Activated naive CD8-positive, alpha-beta T cell treated with anti-CD3 and anti-CD28 coated beads, Interleukin-2, amount 50 U/mL, for 24 hours (primary cell): ENCODE results near the gene TMEM245.

Experiments used
- ATAC-seq: fragments of 150-1000 bp; cut with Tn5 transposase; one replicate; pipeline ENCODE4 v1.10.0; 2021
- DNase-seq: peaks from one replicate; pipeline ENCODE4 v3.0.0; 2021
- H3K27ac Mint-ChIP-seq: one replicate; pipeline ENCODE4 v1.8.0; 2021; ENCODE audit warnings: mild to moderate bottlenecking, mixed read lengths
- H3K27me3 Mint-ChIP-seq: one replicate; pipeline ENCODE4 v1.8.0; 2021; ENCODE audit warnings: mixed read lengths
- H3K36me3 Mint-ChIP-seq: one replicate; pipeline ENCODE4 v1.8.0; 2021; ENCODE audit warnings: low read depth, mixed read lengths
- H3K4me1 Mint-ChIP-seq: one replicate; pipeline ENCODE4 v1.8.0; 2021; ENCODE audit warnings: mixed read lengths
- H3K4me3 Mint-ChIP-seq: one replicate; pipeline ENCODE4 v1.8.0; 2021; ENCODE audit warnings: mild to moderate bottlenecking, moderate library complexity, mixed read lengths
- H3K9me3 Mint-ChIP-seq: one replicate; pipeline ENCODE4 v1.8.0; 2021; ENCODE audit warnings: mixed read lengths

TMEM245 gene

GRCh38 chr9:109119439-109120203, at the start of gene TMEM245:
Gene TMEM245, minus strand, starts transcription at chr9:109119947. Its CDS starts 34 bp downstream, at chr9:109119913.
- peak; percentile 91 for ATAC-seq
- peak within 1 kb of the TSS; percentile 92 for H3K4me3 Mint-ChIP-seq
- peak within 1 kb of the TSS; percentile 88 for H3K27ac Mint-ChIP-seq

DNA sequence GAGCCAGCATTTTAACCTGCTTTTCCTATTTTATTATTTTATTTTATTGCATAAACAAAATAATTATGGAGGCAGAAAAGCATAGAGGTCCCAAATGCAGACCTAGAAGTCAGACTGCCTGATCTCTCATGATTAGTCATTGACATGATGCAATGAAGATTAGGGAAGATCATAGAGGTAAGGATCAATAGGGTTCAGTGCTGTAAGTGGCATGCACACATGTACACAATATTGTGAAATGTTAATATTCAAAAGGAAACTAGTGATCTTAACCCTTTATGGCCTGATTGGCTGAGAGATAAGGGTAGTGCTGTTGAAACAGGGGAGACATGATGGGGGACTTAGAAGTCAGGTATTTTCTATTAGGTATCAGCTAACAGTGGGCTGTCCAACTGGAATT, 48.4 kb upstream of the TMEM245 start:
- DNase-seq (no peak), ATAC-seq (no peak)
- peaks cover 10% of the 10 kb centered on the region for H3K9me3 Mint-ChIP-seq
- H3K4me1 Mint-ChIP-seq, result no peaks in the 10 kb centered on the region
- H3K27me3 Mint-ChIP-seq, result peaks cover 64% of the 10 kb centered on the region
- no peak overlapping the region for H3K4me3 Mint-ChIP-seq
- no peaks in the 10 kb centered on the region for H3K36me3 Mint-ChIP-seq
- no peak overlapping the region for H3K27ac Mint-ChIP-seq

More at GRCh38 chr9:109119439-109120203, at the start of gene TMEM245:
- H3K4me1 Mint-ChIP-seq, result peaks cover 45% of the 10 kb centered on the region
- H3K36me3 Mint-ChIP-seq, result peaks cover 21% of the 10 kb centered on the region
- no peaks in the 10 kb centered on the region for H3K27me3 Mint-ChIP-seq
- H3K9me3 Mint-ChIP-seq, result no peaks in the 10 kb centered on the region
- peak; percentile 93 for DNase-seq

GRCh38 chr9:109167716-109168115, 48.0 kb upstream of the TMEM245 start:
- Mint-ChIP-seq H3K27me3 (peaks cover 61% of the 10 kb centered on the region), H3K27ac (no peak overlapping the region), H3K4me3 (no peak overlapping the region), H3K36me3 (no peaks in the 10 kb centered on the region), H3K9me3 (peaks cover 10% of the 10 kb centered on the region), H3K4me1 (no peaks in the 10 kb centered on the region)
- ATAC-seq (no peak), DNase-seq (no peak)

DNA sequence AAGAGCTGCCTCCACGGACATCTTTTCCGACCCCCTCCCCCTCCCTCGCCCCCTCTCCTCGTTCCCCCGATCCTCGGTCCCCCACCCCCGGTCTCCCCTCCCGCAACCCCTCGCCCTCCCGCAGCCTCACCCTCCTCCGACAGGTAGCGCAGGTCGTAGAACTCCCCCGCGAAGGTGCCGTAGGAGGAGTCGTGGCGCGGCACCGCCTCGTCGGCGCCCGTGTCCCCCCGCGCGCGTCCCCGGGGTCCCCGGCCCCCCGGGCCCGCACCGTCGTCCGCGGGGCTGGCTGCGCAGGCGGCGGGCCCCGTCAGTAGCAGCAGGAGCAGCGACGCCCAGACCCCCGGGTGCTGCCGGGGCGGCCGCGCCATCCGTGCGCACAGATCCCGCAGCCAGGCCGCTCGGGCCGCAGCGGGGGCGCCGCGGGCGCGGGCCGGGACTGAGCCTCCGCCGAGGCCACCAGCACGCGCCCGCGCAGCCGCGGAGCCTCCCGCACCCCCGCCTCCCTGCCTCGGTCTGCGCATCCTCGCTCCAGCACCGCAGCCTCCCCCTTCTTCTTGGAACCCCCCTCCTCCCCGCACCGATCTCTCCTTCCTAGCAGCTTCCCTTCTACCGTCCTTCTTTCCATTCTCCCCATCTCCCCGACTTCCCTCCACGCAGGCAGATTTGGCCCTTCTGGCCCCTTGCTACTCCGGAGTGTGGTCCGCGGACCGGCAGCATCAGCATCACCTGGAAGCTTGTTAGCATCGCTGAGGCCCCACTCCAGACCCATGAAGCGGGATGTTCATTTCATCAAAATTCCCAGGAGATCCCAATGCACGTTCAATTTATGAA, 47.2 kb upstream of the TMEM245 start, which contains the start of gene FRRS1L:
TSS of gene FRRS1L (minus strand) at position 479 of the 831 bp plus-strand sequence. CDS start at position 368, 111 bp downstream.
- ATAC-seq, result no peak
- H3K9me3 Mint-ChIP-seq, result peaks cover 10% of the 10 kb centered on the region
- no peak for DNase-seq
- H3K27ac Mint-ChIP-seq, result no peak within 1 kb of the TSS
- peaks cover 62% of the 10 kb centered on the region for H3K27me3 Mint-ChIP-seq
- no peaks in the 10 kb centered on the region for H3K4me1 Mint-ChIP-seq
- no peak within 1 kb of the TSS for H3K4me3 Mint-ChIP-seq
- H3K36me3 Mint-ChIP-seq, result no peaks in the 10 kb centered on the region

DNA sequence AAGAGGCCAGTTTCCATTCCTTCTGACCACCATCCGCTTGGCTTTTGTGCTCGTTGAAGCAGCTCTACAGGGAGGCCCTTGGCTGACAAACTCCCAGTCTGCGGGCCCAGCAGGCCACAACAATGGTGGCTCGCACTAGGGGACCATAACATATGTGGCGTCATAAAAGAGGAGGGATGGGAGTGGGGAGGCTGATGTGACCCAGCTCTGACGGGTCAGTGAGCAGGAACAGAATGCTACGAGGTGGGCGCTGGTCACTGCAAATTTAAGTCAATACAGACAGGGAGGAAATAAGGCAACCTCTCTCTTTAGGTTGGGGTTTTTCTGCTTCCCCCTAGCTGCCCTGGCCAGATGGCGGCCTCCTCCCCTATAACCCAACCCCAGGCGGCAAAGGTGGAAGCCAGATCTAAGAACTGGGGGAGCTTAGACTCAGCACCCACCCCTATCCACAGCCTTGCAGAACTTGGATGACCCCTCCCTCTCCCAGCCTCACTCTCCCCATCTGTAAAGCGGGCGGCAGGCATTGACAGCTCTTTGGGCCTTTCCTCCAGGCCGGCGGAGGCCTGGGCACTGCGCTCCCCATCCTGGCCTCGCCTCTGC, 46.5 kb upstream of the TMEM245 start:
- H3K27ac Mint-ChIP-seq, result no peak overlapping the region
- peaks cover 59% of the 10 kb centered on the region for H3K27me3 Mint-ChIP-seq
- ATAC-seq (no peak), DNase-seq (no peak)
- no peaks in the 10 kb centered on the region for H3K36me3 Mint-ChIP-seq
- H3K4me1 Mint-ChIP-seq, result no peaks in the 10 kb centered on the region
- peaks cover 10% of the 10 kb centered on the region for H3K9me3 Mint-ChIP-seq
- H3K4me3 Mint-ChIP-seq, result no peak overlapping the region

DNA sequence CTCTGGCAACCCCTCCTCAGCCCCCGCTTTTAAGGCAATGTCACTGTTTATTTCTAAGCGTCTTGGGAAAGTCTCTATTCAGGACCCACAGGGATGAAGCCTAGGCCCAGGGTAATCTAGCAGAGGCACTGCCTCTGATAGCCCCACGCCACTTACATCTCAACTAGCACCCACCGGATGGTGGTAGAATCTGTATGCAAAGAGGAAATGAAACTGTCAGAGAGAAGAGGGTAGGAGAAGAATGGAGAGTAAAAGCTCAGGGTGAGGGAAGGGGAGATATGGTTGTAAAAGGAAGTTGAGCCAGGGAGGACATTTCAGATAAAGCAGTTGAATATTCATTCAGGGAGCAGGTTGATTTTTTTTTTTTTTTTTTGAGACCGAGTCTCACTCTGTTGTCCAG, 44.3 kb upstream of the TMEM245 start:
- H3K27ac Mint-ChIP-seq, result no peak overlapping the region
- H3K4me3 Mint-ChIP-seq, result no peak overlapping the region
- ATAC-seq (no peak), DNase-seq (no peak)
- H3K27me3 Mint-ChIP-seq, result peaks cover 51% of the 10 kb centered on the region
- peaks cover 14% of the 10 kb centered on the region for H3K9me3 Mint-ChIP-seq
- no peaks in the 10 kb centered on the region for H3K36me3 Mint-ChIP-seq
- H3K4me1 Mint-ChIP-seq, result no peaks in the 10 kb centered on the region

- H3K27ac Mint-ChIP-seq, result no peak overlapping the region
- no peak overlapping the region for H3K4me3 Mint-ChIP-seq
- H3K9me3 Mint-ChIP-seq, result peaks cover 14% of the 10 kb centered on the region
- no peak for DNase-seq
- peaks cover 47% of the 10 kb centered on the region for H3K27me3 Mint-ChIP-seq
- no peaks in the 10 kb centered on the region for H3K4me1 Mint-ChIP-seq
- ATAC-seq, result no peak
- H3K36me3 Mint-ChIP-seq, result no peaks in the 10 kb centered on the region
These were observed 43.4 kb upstream of the TMEM245 start for GRCh38 chr9:109163194-109163593.

DNA sequence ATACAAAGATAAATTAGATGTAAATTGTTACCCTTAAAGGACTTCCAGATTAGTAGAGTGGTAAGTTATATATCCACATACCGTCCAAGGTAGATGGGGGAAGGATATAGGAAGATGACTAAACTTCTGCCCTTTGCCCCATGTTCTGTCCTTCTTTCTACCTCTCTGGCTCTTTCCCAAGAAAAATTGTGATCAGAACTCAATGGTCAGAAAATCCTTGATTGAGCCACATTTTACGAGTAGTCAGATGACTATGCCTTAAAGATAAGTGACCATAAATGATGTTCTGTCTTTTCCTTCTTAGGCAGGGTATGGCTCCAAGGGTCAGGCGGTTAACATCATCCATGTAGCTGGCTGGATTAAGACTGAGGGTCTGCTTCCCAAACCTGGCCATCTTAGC, 42.9 kb upstream of the TMEM245 start:
- H3K4me3 Mint-ChIP-seq, result no peak overlapping the region
- H3K27ac Mint-ChIP-seq, result no peak overlapping the region

DNA sequence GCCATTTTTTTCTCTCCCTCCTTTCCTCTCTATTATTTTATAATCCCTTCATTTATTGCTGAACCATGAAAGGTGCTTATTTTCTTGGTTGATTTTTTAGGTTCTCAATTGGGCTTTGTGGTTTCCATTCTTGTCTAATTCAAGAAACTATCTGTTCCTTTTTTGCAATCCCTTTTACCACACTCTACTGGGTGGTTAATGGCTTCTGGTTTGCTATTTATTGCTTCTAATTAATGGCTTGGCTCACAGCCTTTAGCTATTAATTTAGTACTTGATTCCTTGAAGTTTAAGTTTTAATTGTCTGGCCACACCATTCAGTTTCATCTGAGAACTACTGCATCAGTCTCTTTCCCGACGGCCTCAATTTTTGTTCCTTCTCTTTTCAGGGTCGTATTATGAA, 41.7 kb upstream of the TMEM245 start:
- H3K27me3 Mint-ChIP-seq, result peaks cover 36% of the 10 kb centered on the region
- no peak overlapping the region for H3K4me3 Mint-ChIP-seq
- ATAC-seq, result no peak
- no peak for DNase-seq
- H3K36me3 Mint-ChIP-seq, result no peaks in the 10 kb centered on the region
- H3K9me3 Mint-ChIP-seq, result peaks cover 14% of the 10 kb centered on the region
- no peaks in the 10 kb centered on the region for H3K4me1 Mint-ChIP-seq
- no peak overlapping the region for H3K27ac Mint-ChIP-seq

More for the DNA sequence above, 42.9 kb upstream of the TMEM245 start:
- Mint-ChIP-seq H3K9me3 (peaks cover 14% of the 10 kb centered on the region), H3K27me3 (peaks cover 42% of the 10 kb centered on the region), H3K36me3 (no peaks in the 10 kb centered on the region), H3K4me1 (no peaks in the 10 kb centered on the region)
- ATAC-seq, result no peak
- DNase-seq, result no peak

- Mint-ChIP-seq H3K4me1 (no peaks in the 10 kb centered on the region), H3K27ac (no peak overlapping the region), H3K4me3 (no peak overlapping the region), H3K27me3 (peaks cover 26% of the 10 kb centered on the region), H3K9me3 (peaks cover 11% of the 10 kb centered on the region), H3K36me3 (no peaks in the 10 kb centered on the region)
- ATAC-seq (no peak), DNase-seq (no peak)
These were observed 39.8 kb upstream of the TMEM245 start for GRCh38 chr9:109159583-109159982.

DNA sequence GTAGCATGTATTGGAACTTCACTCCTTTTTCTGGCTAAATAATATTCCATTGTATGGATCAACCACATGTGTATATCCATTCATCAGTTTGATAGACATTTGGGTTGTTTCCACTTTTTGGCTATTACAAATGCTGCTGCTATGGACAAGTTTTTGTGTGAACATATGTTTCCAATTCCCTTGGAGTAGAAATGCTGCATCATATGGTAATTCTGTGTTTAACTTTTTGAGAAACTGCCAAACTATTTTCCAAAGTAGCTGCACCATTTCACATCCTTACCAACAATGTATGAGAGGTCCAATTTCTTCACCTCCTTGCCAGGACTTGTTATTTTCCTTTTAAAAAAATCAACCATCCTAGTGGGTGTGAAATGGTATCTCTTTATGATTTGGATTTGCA, 38.9 kb upstream of the TMEM245 start:
- no peak overlapping the region for H3K27ac Mint-ChIP-seq
- H3K9me3 Mint-ChIP-seq, result peaks cover 19% of the 10 kb centered on the region
- H3K36me3 Mint-ChIP-seq, result peaks cover 2% of the 10 kb centered on the region
- ATAC-seq, result no peak
- H3K27me3 Mint-ChIP-seq, result peaks cover 22% of the 10 kb centered on the region
- H3K4me3 Mint-ChIP-seq, result no peak overlapping the region
- DNase-seq, result no peak
- no peaks in the 10 kb centered on the region for H3K4me1 Mint-ChIP-seq

DNA sequence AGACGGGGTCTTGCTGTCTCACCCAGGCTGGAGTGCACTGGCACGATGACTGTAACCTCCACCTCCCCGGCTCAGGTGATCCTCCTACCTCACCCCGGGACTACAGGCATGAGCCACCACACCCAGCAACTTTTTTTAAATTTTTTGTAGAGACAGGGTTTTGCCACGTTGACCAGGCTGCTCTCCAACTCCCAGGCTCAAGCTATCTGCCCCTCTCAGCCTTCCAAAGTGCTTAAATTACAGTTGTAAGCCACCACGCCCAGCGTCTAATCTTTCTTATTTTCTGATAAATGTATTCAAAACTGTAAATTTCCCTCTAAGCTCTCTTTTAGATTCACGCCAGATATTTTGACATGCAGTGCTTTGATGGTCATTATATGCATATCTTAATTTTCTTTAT, 37.0 kb upstream of the TMEM245 start:
- peaks cover 26% of the 10 kb centered on the region for H3K9me3 Mint-ChIP-seq

DNA sequence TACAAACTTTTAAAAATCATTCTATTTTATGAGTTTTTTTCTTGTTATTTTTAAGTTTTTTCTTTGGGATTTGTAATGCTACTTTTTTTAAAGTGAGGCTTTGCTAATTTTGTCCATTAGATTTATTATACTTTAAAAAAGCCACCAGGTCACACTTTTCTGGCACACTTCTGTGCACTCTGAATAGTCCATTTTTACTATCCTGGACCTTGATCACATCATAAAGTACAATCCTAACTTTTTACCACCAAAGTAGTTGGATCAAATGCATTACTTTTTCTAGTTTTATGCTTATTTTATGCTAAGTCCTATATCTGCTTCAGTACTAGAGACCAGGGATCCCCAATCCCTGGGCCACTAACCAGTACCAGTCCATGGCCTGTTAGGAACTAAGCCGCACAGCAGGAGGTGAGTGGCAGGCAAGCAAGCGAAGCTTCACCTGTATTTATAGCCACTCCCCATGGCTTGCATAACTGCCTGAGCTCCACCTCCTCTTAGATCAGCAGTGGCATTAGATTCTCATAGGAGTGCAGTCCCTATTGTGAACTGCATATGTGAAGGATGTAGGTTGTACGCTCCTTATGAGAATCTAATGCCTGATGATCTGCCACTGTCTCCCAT, 31.3 kb upstream of the TMEM245 start:
- peaks cover 20% of the 10 kb centered on the region for H3K9me3 Mint-ChIP-seq
- no peak overlapping the region for H3K27ac Mint-ChIP-seq
- H3K4me3 Mint-ChIP-seq, result no peak overlapping the region
- H3K4me1 Mint-ChIP-seq, result no peaks in the 10 kb centered on the region
- ATAC-seq, result no peak
- peaks cover 10% of the 10 kb centered on the region for H3K27me3 Mint-ChIP-seq
- peaks cover 5% of the 10 kb centered on the region for H3K36me3 Mint-ChIP-seq
- no peak for DNase-seq

More for the DNA sequence above, 37.0 kb upstream of the TMEM245 start:
- Mint-ChIP-seq H3K4me3 (no peak overlapping the region), H3K27me3 (peaks cover 18% of the 10 kb centered on the region), H3K36me3 (peaks cover 5% of the 10 kb centered on the region), H3K4me1 (no peaks in the 10 kb centered on the region), H3K27ac (no peak overlapping the region)
- ATAC-seq (no peak), DNase-seq (no peak)

DNA sequence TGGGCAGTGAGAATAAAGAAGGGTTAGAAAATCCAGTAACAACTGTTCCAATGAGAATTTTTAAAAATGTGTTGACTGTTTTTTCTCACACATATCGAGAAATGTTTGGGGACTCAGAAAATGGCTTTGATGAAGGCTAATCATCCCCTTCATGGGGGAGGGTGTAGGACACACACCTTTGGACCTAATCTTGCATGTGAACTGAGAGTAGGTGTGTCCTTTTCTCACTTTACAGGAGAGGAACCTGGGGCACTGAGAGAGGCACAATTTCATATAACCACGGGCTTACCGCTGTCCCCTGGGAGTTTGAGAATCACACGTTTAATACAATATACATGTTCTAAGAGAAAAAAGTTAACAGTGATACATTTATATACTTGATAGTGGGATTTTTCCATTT, 30.0 kb upstream of the TMEM245 start:
- no peak overlapping the region for H3K4me3 Mint-ChIP-seq
- ATAC-seq (no peak), DNase-seq (no peak)
- H3K27ac Mint-ChIP-seq, result no peak overlapping the region
- H3K27me3 Mint-ChIP-seq, result peaks cover 8% of the 10 kb centered on the region
- no peaks in the 10 kb centered on the region for H3K4me1 Mint-ChIP-seq
- H3K9me3 Mint-ChIP-seq, result peaks cover 17% of the 10 kb centered on the region
- H3K36me3 Mint-ChIP-seq, result peaks cover 5% of the 10 kb centered on the region
